ENCODE data around the gene PLD5. TPM values are rescaled to one million over a fixed set of nuclear protein-coding genes. Genes with fewer than 3 reads are reported as not detected.

PLD5 gene
- total RNA-seq, 3 donors from 2014 or later (not counting 1 experiment from before 2014, with no cell fraction given) = not detected

DNA sequence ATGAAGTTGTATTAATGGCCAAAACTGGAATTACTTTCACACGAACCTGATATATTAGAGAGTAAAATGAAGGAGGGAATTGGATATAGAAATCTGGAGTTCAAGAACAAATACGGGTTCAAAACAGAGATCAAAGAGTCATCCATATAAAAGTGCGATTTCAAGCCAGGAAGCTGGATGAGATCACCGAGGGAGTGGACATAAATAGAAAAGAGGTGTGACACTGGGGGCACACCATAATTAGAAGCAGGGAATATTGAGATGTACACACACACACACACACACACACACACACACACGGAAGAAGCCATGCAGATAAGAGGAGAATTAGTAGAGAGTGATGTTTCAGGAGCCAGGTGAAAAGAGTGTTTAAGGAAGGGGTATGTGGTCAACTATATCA lies 32.3 kb upstream of the PLD5 start:
- Mint-ChIP-seq H3K4me3 (no peak overlapping the region), H3K4me1 (no peaks in the 10 kb centered on the region), H3K27ac (no peak overlapping the region), H3K36me3 (no peaks in the 10 kb centered on the region), H3K9me3 (peaks cover 0 to 2% of the 10 kb centered on the region in 2 donors), H3K27me3 (ENCODE audit: low read depth in 2 of 2) (peaks cover 0 to 2% of the 10 kb centered on the region in 2 donors)
- WGBS (ENCODE audit: insufficient coverage) = 87% methylated on average over 4 of the region's 5 CpGs
- DNase-seq (no peak), ATAC-seq (no peak)
- intact Hi-C loops (cut with micrococcal nuclease) = no loop called here
- Histone ChIP-seq H3K36me3 (ENCODE audit: control insufficient read depth, insufficient read depth, low read length) (no peaks in the 10 kb centered on the region), H3K9me3 (ENCODE audit: control insufficient read depth, insufficient read depth, low read length) (no peaks in the 10 kb centered on the region), H3K27ac (ENCODE audit: low read length) (no peak overlapping the region), H3K4me1 (ENCODE audit: control insufficient read depth, insufficient read depth, low read length) (no peaks in the 10 kb centered on the region), H3K27me3 (ENCODE audit: control insufficient read depth, insufficient read depth, low read length) (no peaks in the 10 kb centered on the region), H3K4me3 (ENCODE audit: low read length) (no peak overlapping the region)
- TF ChIP-seq CTCF (IDR thresholded peaks at IDR 0.05) = no peak

DNA sequence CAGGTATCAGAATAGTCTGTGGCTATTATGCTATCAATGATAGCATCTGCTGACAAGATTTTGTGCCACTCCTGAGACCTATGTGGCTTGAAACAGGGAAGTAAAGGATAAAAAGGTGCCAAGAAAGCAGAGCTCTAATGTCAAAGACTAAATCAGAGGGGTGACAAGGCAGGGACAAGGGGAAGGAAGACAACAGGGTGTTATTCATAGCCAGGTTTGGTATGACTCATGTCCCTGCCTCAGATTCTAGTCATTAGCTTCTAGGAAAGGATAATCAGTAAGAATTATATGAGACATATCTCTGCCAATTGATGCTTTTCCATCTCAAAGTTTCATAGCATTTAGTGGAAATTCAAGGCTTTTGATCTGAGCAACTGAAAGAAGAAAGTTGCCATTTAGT lies 31.8 kb upstream of the PLD5 start:
- H3K9me3 Mint-ChIP-seq = peaks cover 0 to 2% of the 10 kb centered on the region in 2 donors
- no peak overlapping the region for H3K4me3 Mint-ChIP-seq
- intact Hi-C loops (cut with micrococcal nuclease) = no loop called here
- H3K27ac Mint-ChIP-seq = no peak overlapping the region
- H3K36me3 Mint-ChIP-seq = no peaks in the 10 kb centered on the region
- H3K9me3 ChIP-seq (ENCODE audit: control insufficient read depth, insufficient read depth, low read length) = no peaks in the 10 kb centered on the region
- no peaks in the 10 kb centered on the region for H3K4me1 ChIP-seq (ENCODE audit: control insufficient read depth, insufficient read depth, low read length)
- H3K27me3 ChIP-seq (ENCODE audit: control insufficient read depth, insufficient read depth, low read length) = no peaks in the 10 kb centered on the region
- H3K27ac ChIP-seq (ENCODE audit: low read length) = no peak overlapping the region
- ATAC-seq (no peak), DNase-seq (no peak)
- H3K4me1 Mint-ChIP-seq = no peaks in the 10 kb centered on the region
- peaks cover 0 to 2% of the 10 kb centered on the region in 2 donors for H3K27me3 Mint-ChIP-seq (ENCODE audit: low read depth in 2 of 2)
- no peak overlapping the region for H3K4me3 ChIP-seq (ENCODE audit: low read length)
- no peaks in the 10 kb centered on the region for H3K36me3 ChIP-seq (ENCODE audit: control insufficient read depth, insufficient read depth, low read length)
- no peak for TF ChIP-seq CTCF (IDR thresholded peaks at IDR 0.05)

GRCh38 chr1:242554577-242554976 lies 30.1 kb upstream of the PLD5 start:
- H3K27me3 ChIP-seq (ENCODE audit: control insufficient read depth, insufficient read depth, low read length) = no peaks in the 10 kb centered on the region
- H3K27ac ChIP-seq (ENCODE audit: low read length) = no peak overlapping the region
- no peak for ATAC-seq
- Mint-ChIP-seq H3K4me3 (no peak overlapping the region), H3K9me3 (peaks cover 0 to 2% of the 10 kb centered on the region in 2 donors), H3K27ac (no peak overlapping the region), H3K27me3 (ENCODE audit: low read depth in 2 of 2) (peaks cover 0 to 2% of the 10 kb centered on the region in 2 donors), H3K4me1 (no peaks in the 10 kb centered on the region), H3K36me3 (no peaks in the 10 kb centered on the region)
- no peak overlapping the region for H3K4me3 ChIP-seq (ENCODE audit: low read length)
- no peak for TF ChIP-seq CTCF (IDR thresholded peaks at IDR 0.05)
- 81% methylated on average over 6 of the region's 6 CpGs for WGBS (ENCODE audit: insufficient coverage)
- intact Hi-C loops (cut with micrococcal nuclease) = no loop called here
- H3K36me3 ChIP-seq (ENCODE audit: control insufficient read depth, insufficient read depth, low read length) = no peaks in the 10 kb centered on the region
- H3K4me1 ChIP-seq (ENCODE audit: control insufficient read depth, insufficient read depth, low read length) = no peaks in the 10 kb centered on the region
- no peaks in the 10 kb centered on the region for H3K9me3 ChIP-seq (ENCODE audit: control insufficient read depth, insufficient read depth, low read length)
- no peak for DNase-seq
